AG04449 (cell line): ENCODE data around the gene DIS3L.
"Not testable (repeated sequence)": the region's sequence is repeated elsewhere in the genome, so short reads cannot be mapped to it uniquely, and the experiment has no call there.

Experiments used
- CTCF ChIA-PET: fragments of 350-600 bp; formaldehyde crosslinking; extraction: SDS; loops from one replicate; lab custom pipeline; 2021; ENCODE audit warnings: antibody characterized with exemption; lab: Yijun Ruan, JAX
- POLR2A ChIA-PET: fragments of 400-600, 350-600 bp; formaldehyde crosslinking; extraction: SDS; loops from one replicate; lab custom pipeline; 2020; ENCODE audit warnings: antibody characterized with exemption, inconsistent platforms; lab: Yijun Ruan, JAX
- DNase-seq: peaks from one replicate; pipeline ENCODE4 v3.0.0-alpha.2; 2010; ENCODE audit warnings: low read depth, low spot score
- H3K4me3 ChIP-seq: 2 replicates; pipeline ENCODE4 v1.5.1; 2011; ENCODE audit warnings: low read depth, mild to moderate bottlenecking, control low read depth, low read length
- TF ChIP-seq, protein P1 (sequence below): IDR thresholded peaks from one replicate; pipeline ENCODE4 v1.5.1; 2011; ENCODE audit warnings: mild to moderate bottlenecking, moderate library complexity, low read length, control low read depth, inconsistent platforms; ENCODE audit not compliant: insufficient read depth; ENCODE audit errors: missing control alignments

Gene DIS3L

GRCh38 chr15:66256692-66257091 lies 36.7 kb upstream of the DIS3L start:
- CTCF ChIA-PET = interaction anchor here (1.1 kb wide), 1 partner anchor 241 kb away, joined by 3 read pairs; no protein-coding TSS in a partner anchor
- no peak overlapping the region for H3K4me3 ChIP-seq
- TF ChIP-seq, protein P1, sequence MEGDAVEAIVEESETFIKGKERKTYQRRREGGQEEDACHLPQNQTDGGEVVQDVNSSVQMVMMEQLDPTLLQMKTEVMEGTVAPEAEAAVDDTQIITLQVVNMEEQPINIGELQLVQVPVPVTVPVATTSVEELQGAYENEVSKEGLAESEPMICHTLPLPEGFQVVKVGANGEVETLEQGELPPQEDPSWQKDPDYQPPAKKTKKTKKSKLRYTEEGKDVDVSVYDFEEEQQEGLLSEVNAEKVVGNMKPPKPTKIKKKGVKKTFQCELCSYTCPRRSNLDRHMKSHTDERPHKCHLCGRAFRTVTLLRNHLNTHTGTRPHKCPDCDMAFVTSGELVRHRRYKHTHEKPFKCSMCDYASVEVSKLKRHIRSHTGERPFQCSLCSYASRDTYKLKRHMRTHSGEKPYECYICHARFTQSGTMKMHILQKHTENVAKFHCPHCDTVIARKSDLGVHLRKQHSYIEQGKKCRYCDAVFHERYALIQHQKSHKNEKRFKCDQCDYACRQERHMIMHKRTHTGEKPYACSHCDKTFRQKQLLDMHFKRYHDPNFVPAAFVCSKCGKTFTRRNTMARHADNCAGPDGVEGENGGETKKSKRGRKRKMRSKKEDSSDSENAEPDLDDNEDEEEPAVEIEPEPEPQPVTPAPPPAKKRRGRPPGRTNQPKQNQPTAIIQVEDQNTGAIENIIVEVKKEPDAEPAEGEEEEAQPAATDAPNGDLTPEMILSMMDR = no peak
- POLR2A ChIA-PET = no interaction called here
- no peak for DNase-seq

GRCh38 chr15:66261056-66261455 lies 32.3 kb upstream of the DIS3L start:
- no peak overlapping the region for H3K4me3 ChIP-seq
- CTCF ChIA-PET = interaction anchor here (1.0 to 1.2 kb wide), 3 partner anchors 26 to 281 kb away, joined by 3 to 4 read pairs (median 3); no protein-coding TSS in a partner anchor
- DNase-seq = no peak
- POLR2A ChIA-PET = no interaction called here
- TF ChIP-seq, protein P1 = no peak

DNA sequence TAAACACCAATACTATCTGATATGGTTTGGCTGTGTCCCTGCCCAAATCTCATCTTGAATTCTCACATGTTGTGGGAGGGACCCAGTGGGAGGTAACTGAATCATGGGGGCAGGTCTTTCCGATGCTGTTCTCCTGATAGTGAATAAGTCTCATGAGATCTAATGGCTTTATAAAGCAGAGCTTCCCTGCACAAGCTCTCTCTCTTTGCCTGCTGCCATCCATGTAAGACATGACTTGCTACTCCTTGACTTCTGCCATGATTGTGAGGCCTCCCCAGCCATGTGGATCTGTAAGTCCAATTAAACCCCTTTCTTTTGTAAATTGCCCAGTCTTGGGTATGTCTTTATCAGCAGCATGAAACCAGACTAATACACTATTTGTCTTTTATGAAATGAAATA lies 30.5 kb upstream of the DIS3L start:
- DNase-seq, H3K4me3 ChIP-seq, POLR2A ChIA-PET: not testable (repeated sequence)
- CTCF ChIA-PET = interaction anchor here (1.0 kb wide), 1 partner anchor 12 kb away, joined by 3 read pairs; no protein-coding TSS in a partner anchor

DNA sequence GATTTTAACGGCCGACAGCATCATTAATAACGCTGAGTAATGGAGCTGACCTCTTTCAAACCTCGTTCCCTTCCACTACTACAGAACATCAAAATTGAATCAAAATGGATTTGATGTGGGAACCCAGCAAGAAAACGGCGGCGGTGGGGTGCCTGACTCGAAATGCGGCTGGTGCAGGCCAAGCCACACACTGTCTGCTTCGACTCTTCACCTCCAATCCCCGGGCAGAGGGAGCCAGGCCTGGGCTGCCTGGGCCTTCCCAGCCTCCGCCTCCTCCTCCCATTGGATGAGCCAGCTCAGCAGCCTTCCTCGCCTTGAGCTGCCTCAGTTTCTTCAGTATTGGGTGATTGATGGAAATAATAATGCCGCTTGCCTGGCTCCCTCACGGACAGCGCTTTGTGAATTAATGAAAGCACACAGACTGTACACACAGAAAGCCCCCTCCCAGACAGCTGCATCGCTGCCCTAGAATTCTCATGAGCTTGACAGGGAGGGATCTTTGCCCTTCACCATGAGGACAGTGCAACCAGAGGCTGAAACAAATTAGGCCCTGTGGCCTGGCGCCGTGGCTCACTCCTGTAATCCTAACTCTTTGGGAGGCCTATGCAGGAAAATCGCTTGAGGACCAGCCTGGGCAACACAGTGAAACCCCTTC lies 28.4 kb upstream of the DIS3L start:
- H3K4me3 ChIP-seq = no peak overlapping the region
- DNase-seq = no peak
- POLR2A ChIA-PET = no interaction called here
- CTCF ChIA-PET = interaction anchor here (1.1 to 2.0 kb wide), 3 partner anchors 14 to 23 kb away, joined by 3 to 14 read pairs (median 5); no protein-coding TSS in a partner anchor
- TF ChIP-seq, protein P1 = no peak

- CTCF ChIA-PET = interaction anchor here (1.1 kb wide), 1 partner anchor 290 kb away, joined by 3 read pairs; no protein-coding TSS in a partner anchor
Observed at GRCh38 chr15:66269326-66270090, 23.9 kb upstream of the DIS3L start.

DNA sequence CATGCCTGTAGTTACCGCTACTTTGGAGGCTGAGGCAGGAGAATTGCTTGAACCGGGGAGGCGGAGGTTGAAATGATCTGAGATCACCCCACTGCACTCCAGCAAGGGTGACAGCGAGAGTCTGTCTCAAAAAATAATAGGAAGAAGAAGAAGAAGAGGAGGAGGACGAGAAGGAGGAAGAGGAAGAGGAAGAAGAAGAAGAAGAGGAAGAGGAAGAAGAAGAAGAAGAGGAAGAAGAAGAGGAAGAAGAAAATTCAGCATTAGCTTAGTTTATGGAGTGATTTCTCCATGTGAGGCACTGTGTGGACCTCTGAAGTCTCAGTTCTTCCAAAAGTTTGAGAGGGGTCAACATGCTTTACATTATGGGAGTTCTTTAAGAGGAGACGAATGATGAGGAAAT lies 22.4 kb upstream of the DIS3L start:
- H3K4me3 ChIP-seq = no peak overlapping the region
- CTCF ChIA-PET = no interaction called here
- TF ChIP-seq, protein P1 = no peak
- no peak for DNase-seq
- POLR2A ChIA-PET = no interaction called here

More at GRCh38 chr15:66269326-66270090, 23.9 kb upstream of the DIS3L start:
- POLR2A ChIA-PET = no interaction called here
- H3K4me3 ChIP-seq = no peak overlapping the region
- TF ChIP-seq, protein P1 = no peak
- no peak for DNase-seq
